Loucy (cell line): ENCODE measurements around the gene MTG2.

Experiments used
- EZH2phosphoT487 ChIP-seq: fragments of 200-600 bp; IDR thresholded peaks from 2 replicates; pipeline ENCODE4 v1.6.1; 2018; ENCODE audit warnings: antibody characterized with exemption, mild to moderate bottlenecking, moderate library complexity, borderline replicate concordance
- TF ChIP-seq, protein P1 (sequence below): fragments of 200-600 bp; sonication (generic); conservative IDR thresholded peaks from 2 replicates; pipeline ENCODE4 v1.5.1; 2014; ENCODE audit warnings: mild to moderate bottlenecking, antibody characterized with exemption, low read length

GRCh38 chr20:62238569-62239277 is 55.9 kb downstream of the MTG2 start:
- TF ChIP-seq, protein P1, sequence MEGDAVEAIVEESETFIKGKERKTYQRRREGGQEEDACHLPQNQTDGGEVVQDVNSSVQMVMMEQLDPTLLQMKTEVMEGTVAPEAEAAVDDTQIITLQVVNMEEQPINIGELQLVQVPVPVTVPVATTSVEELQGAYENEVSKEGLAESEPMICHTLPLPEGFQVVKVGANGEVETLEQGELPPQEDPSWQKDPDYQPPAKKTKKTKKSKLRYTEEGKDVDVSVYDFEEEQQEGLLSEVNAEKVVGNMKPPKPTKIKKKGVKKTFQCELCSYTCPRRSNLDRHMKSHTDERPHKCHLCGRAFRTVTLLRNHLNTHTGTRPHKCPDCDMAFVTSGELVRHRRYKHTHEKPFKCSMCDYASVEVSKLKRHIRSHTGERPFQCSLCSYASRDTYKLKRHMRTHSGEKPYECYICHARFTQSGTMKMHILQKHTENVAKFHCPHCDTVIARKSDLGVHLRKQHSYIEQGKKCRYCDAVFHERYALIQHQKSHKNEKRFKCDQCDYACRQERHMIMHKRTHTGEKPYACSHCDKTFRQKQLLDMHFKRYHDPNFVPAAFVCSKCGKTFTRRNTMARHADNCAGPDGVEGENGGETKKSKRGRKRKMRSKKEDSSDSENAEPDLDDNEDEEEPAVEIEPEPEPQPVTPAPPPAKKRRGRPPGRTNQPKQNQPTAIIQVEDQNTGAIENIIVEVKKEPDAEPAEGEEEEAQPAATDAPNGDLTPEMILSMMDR, result no peak
- no peak for TF ChIP-seq EZH2phosphoT487
